Activated CD4-positive, alpha-beta T cell treated with anti-CD3 and anti-CD28 coated beads, Interleukin-2, amount 10 ng/mL, durations not matched to agents 24 days and 14 days (primary cell): Measurements from ENCODE around the gene TNFRSF1A. TPM values are rescaled to one million over a fixed set of nuclear protein-coding genes. Genes with fewer than 3 reads are reported as not detected.
"Not testable (repeated sequence)": the region's sequence is repeated elsewhere in the genome, so short reads cannot be mapped to it uniquely, and the experiment has no call there.

Experiments
- DNase-seq: peaks from one replicate; pipeline ENCODE4 v3.0.0; 2022
- H3K27ac Mint-ChIP-seq: one replicate; pipeline ENCODE4 v1.8.0; 2022; ENCODE audit warnings: mild to moderate bottlenecking, mixed read lengths
- H3K27me3 Mint-ChIP-seq: one replicate; pipeline ENCODE4 v1.8.0; 2022; ENCODE audit warnings: mixed read lengths
- H3K36me3 Mint-ChIP-seq: one replicate; pipeline ENCODE4 v1.8.0; 2022; ENCODE audit warnings: low read depth, mild to moderate bottlenecking, mixed read lengths
- H3K4me1 Mint-ChIP-seq: one replicate; pipeline ENCODE4 v1.8.0; 2021; ENCODE audit warnings: mixed read lengths
- H3K4me3 Mint-ChIP-seq: one replicate; pipeline ENCODE4 v1.8.0; 2022; ENCODE audit warnings: mild to moderate bottlenecking, moderate library complexity, mixed read lengths
- H3K9me3 Mint-ChIP-seq: one replicate; pipeline ENCODE4 v1.8.0; 2021; ENCODE audit warnings: mixed read lengths
- intact Hi-C: fragments of 100-400 bp; cut with micrococcal nuclease; formaldehyde crosslinking; loops from one replicate; pipeline ENCODE4 v1.15.1; 2023
- total RNA-seq: library from RNA; stranded (reverse); gene quantifications from 2 replicates; pipeline ENCODE4 v1.2.3, GENCODE V29; 2022

TNFRSF1A gene
- total RNA-seq, 1 donor from 2014 or later, result 52.7 TPM

GRCh38 chr12:6342140-6342889, 439 bp upstream of the TNFRSF1A start:
- intact Hi-C loops, result loop anchor here (1.0 kb wide), 1 partner anchor 22 kb away; no protein-coding TSS in a partner anchor

GRCh38 chr12:6340745-6341416, 995 bp downstream of the TNFRSF1A start:
- intact Hi-C loops, result no loop called here
- no peak overlapping the region for H3K27ac Mint-ChIP-seq
- no peak for DNase-seq
- H3K4me1 Mint-ChIP-seq, result peaks cover 40% of the 10 kb centered on the region
- no peaks in the 10 kb centered on the region for H3K27me3 Mint-ChIP-seq
- H3K4me3 Mint-ChIP-seq, result no peak overlapping the region
- no peaks in the 10 kb centered on the region for H3K9me3 Mint-ChIP-seq
- peaks cover 7% of the 10 kb centered on the region for H3K36me3 Mint-ChIP-seq

More at GRCh38 chr12:6342140-6342889, 439 bp upstream of the TNFRSF1A start:
- no peak overlapping the region for H3K4me3 Mint-ChIP-seq
- no peak overlapping the region for H3K27ac Mint-ChIP-seq
- DNase-seq, result no peak
- peaks cover 5% of the 10 kb centered on the region for H3K36me3 Mint-ChIP-seq
- peaks cover 4% of the 10 kb centered on the region for H3K9me3 Mint-ChIP-seq
- H3K4me1 Mint-ChIP-seq, result peaks cover 43% of the 10 kb centered on the region
- no peaks in the 10 kb centered on the region for H3K27me3 Mint-ChIP-seq

GRCh38 chr12:6340032-6340638, 1.7 kb downstream of the TNFRSF1A start:
- Mint-ChIP-seq H3K9me3 (no peaks in the 10 kb centered on the region), H3K27ac (no peak overlapping the region), H3K4me3 (no peak overlapping the region), H3K27me3 (no peaks in the 10 kb centered on the region), H3K4me1 (peaks cover 40% of the 10 kb centered on the region), H3K36me3 (peaks cover 10% of the 10 kb centered on the region)
- peak; percentile 71 for DNase-seq
- intact Hi-C loops, result no loop called here

- no peaks in the 10 kb centered on the region for H3K27me3 Mint-ChIP-seq
- intact Hi-C loops, result loop anchor here (5.0 kb wide), 1 partner anchor 88 kb away; no protein-coding TSS in a partner anchor
- no peaks in the 10 kb centered on the region for H3K9me3 Mint-ChIP-seq
Measured at GRCh38 chr12:6338955-6339354, 2.9 kb downstream of the TNFRSF1A start.

GRCh38 chr12:6338536-6338935, 3.3 kb downstream of the TNFRSF1A start:
- H3K36me3 Mint-ChIP-seq, result peaks cover 23% of the 10 kb centered on the region
- H3K4me3 Mint-ChIP-seq, H3K9me3 Mint-ChIP-seq, DNase-seq, H3K27ac Mint-ChIP-seq, H3K27me3 Mint-ChIP-seq: not testable (repeated sequence)
- intact Hi-C loops, result loop anchor here (5.0 kb wide), 1 partner anchor 89 kb away; no protein-coding TSS in a partner anchor
- H3K4me1 Mint-ChIP-seq, result peaks cover 48% of the 10 kb centered on the region

More at GRCh38 chr12:6338955-6339354, 2.9 kb downstream of the TNFRSF1A start:
- no peak for DNase-seq
- Mint-ChIP-seq H3K4me1 (peaks cover 47% of the 10 kb centered on the region), H3K36me3 (peaks cover 18% of the 10 kb centered on the region), H3K4me3 (no peak overlapping the region), H3K27ac (no peak overlapping the region)

GRCh38 chr12:6337958-6338433, 3.9 kb downstream of the TNFRSF1A start:
- DNase-seq, result no peak
- peaks cover 28% of the 10 kb centered on the region for H3K36me3 Mint-ChIP-seq

GRCh38 chr12:6336889-6337853, 4.7 kb downstream of the TNFRSF1A start:
- DNase-seq, result peak; percentile 89
- Mint-ChIP-seq H3K36me3 (peaks cover 35% of the 10 kb centered on the region), H3K4me3 (no peak overlapping the region), H3K27me3 (no peaks in the 10 kb centered on the region), H3K27ac (no peak overlapping the region), H3K9me3 (no peaks in the 10 kb centered on the region), H3K4me1 (peaks cover 44% of the 10 kb centered on the region)
- intact Hi-C loops, result loop anchor here (2.0 to 5.0 kb wide), 2 partner anchors 90 to 126 kb away; no protein-coding TSS in a partner anchor

More at GRCh38 chr12:6337958-6338433, 3.9 kb downstream of the TNFRSF1A start:
- Mint-ChIP-seq H3K9me3 (no peaks in the 10 kb centered on the region), H3K27ac (no peak overlapping the region), H3K27me3 (no peaks in the 10 kb centered on the region), H3K4me1 (peaks cover 47% of the 10 kb centered on the region), H3K4me3 (no peak overlapping the region)
- intact Hi-C loops, result loop anchor here (2.0 to 5.0 kb wide), 2 partner anchors 89 to 125 kb away; no protein-coding TSS in a partner anchor

- H3K4me1 Mint-ChIP-seq, result peaks cover 42% of the 10 kb centered on the region
- H3K27ac Mint-ChIP-seq, result no peak overlapping the region
- H3K36me3 Mint-ChIP-seq, result peaks cover 36% of the 10 kb centered on the region
- DNase-seq, result peak; percentile 86
- no peaks in the 10 kb centered on the region for H3K27me3 Mint-ChIP-seq
- no peak overlapping the region for H3K4me3 Mint-ChIP-seq
- intact Hi-C loops, result loop anchor here (2.0 to 5.0 kb wide), 2 partner anchors 91 to 127 kb away; no protein-coding TSS in a partner anchor
- no peaks in the 10 kb centered on the region for H3K9me3 Mint-ChIP-seq
Measured at GRCh38 chr12:6336079-6336888, 5.6 kb downstream of the TNFRSF1A start.

GRCh38 chr12:6335451-6336078, 6.3 kb downstream of the TNFRSF1A start:
- Mint-ChIP-seq H3K9me3 (no peaks in the 10 kb centered on the region), H3K36me3 (peaks cover 41% of the 10 kb centered on the region), H3K27ac (no peak overlapping the region), H3K4me3 (no peak overlapping the region), H3K27me3 (no peaks in the 10 kb centered on the region), H3K4me1 (peaks cover 41% of the 10 kb centered on the region)
- intact Hi-C loops, result loop anchor here (1.0 to 5.0 kb wide), 4 partner anchors 12 to 197 kb away; no protein-coding TSS in a partner anchor
- peak; percentile 94 for DNase-seq

GRCh38 chr12:6334940-6335450, 6.9 kb downstream of the TNFRSF1A start:
- Mint-ChIP-seq H3K4me3 (no peak overlapping the region), H3K27me3 (no peaks in the 10 kb centered on the region), H3K27ac (no peak overlapping the region), H3K9me3 (no peaks in the 10 kb centered on the region), H3K4me1 (peaks cover 41% of the 10 kb centered on the region), H3K36me3 (peaks cover 45% of the 10 kb centered on the region)
- intact Hi-C loops, result loop anchor here (1.0 to 5.0 kb wide), 3 partner anchors 12 to 197 kb away; no protein-coding TSS in a partner anchor
- no peak for DNase-seq

GRCh38 chr12:6334359-6334758, 7.5 kb downstream of the TNFRSF1A start:
- no peak for DNase-seq
- Mint-ChIP-seq H3K36me3 (peaks cover 45% of the 10 kb centered on the region), H3K4me3 (no peak overlapping the region), H3K27ac (peak overlapping the region; percentile 48), H3K9me3 (no peaks in the 10 kb centered on the region), H3K4me1 (peaks cover 41% of the 10 kb centered on the region), H3K27me3 (no peaks in the 10 kb centered on the region)
- intact Hi-C loops, result no loop called here
